HepG2 (cell line): ENCODE measurements around the gene RAB33B.

Source experiments
- FOXO1 ChIP-seq: sonication (generic); formaldehyde crosslinking; IDR thresholded peaks from 2 replicates; pipeline ENCODE4 v1.4.0; 2020; ENCODE audit warnings: missing genetic modification reagents
- HNRNPH1 ChIP-seq: fragments of 200-400 bp; formaldehyde crosslinking; optimal IDR thresholded peaks from 2 replicates; pipeline ENCODE3; 2017; ENCODE audit warnings: mild to moderate bottlenecking, low read depth, low read length
- HNRNPUL1 ChIP-seq: fragments of 200-400 bp; formaldehyde crosslinking; IDR thresholded peaks from 2 replicates; pipeline ENCODE4 v1.6.1; 2017; ENCODE audit warnings: low read depth, mild to moderate bottlenecking, low read length, moderate library complexity
- NFYB ChIP-seq: sonication (generic); formaldehyde crosslinking; IDR thresholded peaks from 2 replicates; pipeline ENCODE4 v1.4.0; 2020; ENCODE audit warnings: missing genetic modification reagents
- POLR2AphosphoS5 ChIP-seq: IDR thresholded peaks from 2 replicates; pipeline ENCODE4 v1.6.1; 2012; ENCODE audit warnings: low read depth, low read length
- TAF1 ChIP-seq: sonication (generic); formaldehyde crosslinking; IDR thresholded peaks from 2 replicates; pipeline ENCODE4 v1.4.0; 2020; ENCODE audit warnings: missing genetic modification reagents
- ZBTB7A ChIP-seq: sonication (generic); formaldehyde crosslinking; IDR thresholded peaks from 2 replicates; pipeline ENCODE4 v1.8.0; 2022; ENCODE audit warnings: mild to moderate bottlenecking, missing genetic modification reagents
- ZEB1 ChIP-seq: IDR thresholded peaks from 2 replicates; pipeline ENCODE4 v1.6.1; 2012; ENCODE audit warnings: mild to moderate bottlenecking, low read depth, inconsistent platforms; ENCODE audit not compliant: insufficient replicate concordance
- ZKSCAN5 ChIP-seq: sonication (generic); formaldehyde crosslinking; IDR thresholded peaks from 2 replicates; pipeline ENCODE4 v1.5.1; 2020; ENCODE audit warnings: mild to moderate bottlenecking, missing genetic modification reagents
- ZNF264 ChIP-seq: sonication (generic); formaldehyde crosslinking; IDR thresholded peaks from 2 replicates; pipeline ENCODE4 v1.4.0; 2020; ENCODE audit warnings: missing genetic modification reagents
- ZNF432 ChIP-seq: sonication (generic); formaldehyde crosslinking; IDR thresholded peaks from 2 replicates; pipeline ENCODE4 v1.5.0; 2020; ENCODE audit warnings: missing genetic modification reagents, mild to moderate bottlenecking, borderline replicate concordance
- ZNF772 ChIP-seq: sonication (generic); formaldehyde crosslinking; IDR thresholded peaks from 2 replicates; pipeline ENCODE4 v1.5.0; 2020; ENCODE audit warnings: mild to moderate bottlenecking, missing genetic modification reagents
- TF ChIP-seq, protein P1 (sequence below): sonication (generic); formaldehyde crosslinking; IDR thresholded peaks from 2 replicates; pipeline ENCODE4 v1.9.0; 2021; ENCODE audit warnings: missing genetic modification reagents, borderline replicate concordance
- TF ChIP-seq, protein P2 (sequence below): sonication (generic); formaldehyde crosslinking; IDR thresholded peaks from 2 replicates; pipeline ENCODE4 v1.5.0; 2020; ENCODE audit warnings: missing genetic modification reagents

DNA sequence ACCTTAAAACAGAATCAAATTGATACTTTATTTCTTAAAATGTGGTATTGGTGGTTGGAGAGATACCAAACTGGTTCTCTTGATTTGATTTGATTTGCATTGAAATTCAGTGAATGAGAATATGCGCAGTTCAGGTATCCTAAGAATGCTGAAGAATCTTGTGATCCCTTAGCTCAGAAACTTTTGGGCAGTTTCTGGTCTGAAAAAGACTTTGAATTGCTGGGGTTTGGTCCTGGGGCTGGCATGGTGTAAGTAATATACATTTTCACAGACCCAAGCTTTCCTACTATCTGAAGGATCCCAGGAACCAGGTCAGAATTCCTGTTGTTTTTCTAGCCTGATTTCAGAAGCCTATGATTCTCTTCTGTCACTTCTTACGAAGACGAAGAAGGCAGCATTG, 6.6 kb downstream of the RAB33B start:
- TF ChIP-seq, protein P1, sequence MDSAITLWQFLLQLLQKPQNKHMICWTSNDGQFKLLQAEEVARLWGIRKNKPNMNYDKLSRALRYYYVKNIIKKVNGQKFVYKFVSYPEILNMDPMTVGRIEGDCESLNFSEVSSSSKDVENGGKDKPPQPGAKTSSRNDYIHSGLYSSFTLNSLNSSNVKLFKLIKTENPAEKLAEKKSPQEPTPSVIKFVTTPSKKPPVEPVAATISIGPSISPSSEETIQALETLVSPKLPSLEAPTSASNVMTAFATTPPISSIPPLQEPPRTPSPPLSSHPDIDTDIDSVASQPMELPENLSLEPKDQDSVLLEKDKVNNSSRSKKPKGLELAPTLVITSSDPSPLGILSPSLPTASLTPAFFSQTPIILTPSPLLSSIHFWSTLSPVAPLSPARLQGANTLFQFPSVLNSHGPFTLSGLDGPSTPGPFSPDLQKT (CRISPR knock-in tag), result no peak
- TF ChIP-seq ZNF432 (CRISPR knock-in tag) (no peak), ZNF264 (CRISPR knock-in tag) (no peak), FOXO1 (CRISPR knock-in tag) (no peak), ZNF772 (CRISPR knock-in tag) (no peak), NFYB (CRISPR knock-in tag) (no peak), HNRNPH1 (no peak), ZKSCAN5 (CRISPR knock-in tag) (no peak), HNRNPUL1 (no peak), ZBTB7A (CRISPR knock-in tag) (no peak), ZEB1 (no peak), POLR2AphosphoS5 (no peak), TAF1 (CRISPR knock-in tag) (no peak)
- TF ChIP-seq, protein P2, sequence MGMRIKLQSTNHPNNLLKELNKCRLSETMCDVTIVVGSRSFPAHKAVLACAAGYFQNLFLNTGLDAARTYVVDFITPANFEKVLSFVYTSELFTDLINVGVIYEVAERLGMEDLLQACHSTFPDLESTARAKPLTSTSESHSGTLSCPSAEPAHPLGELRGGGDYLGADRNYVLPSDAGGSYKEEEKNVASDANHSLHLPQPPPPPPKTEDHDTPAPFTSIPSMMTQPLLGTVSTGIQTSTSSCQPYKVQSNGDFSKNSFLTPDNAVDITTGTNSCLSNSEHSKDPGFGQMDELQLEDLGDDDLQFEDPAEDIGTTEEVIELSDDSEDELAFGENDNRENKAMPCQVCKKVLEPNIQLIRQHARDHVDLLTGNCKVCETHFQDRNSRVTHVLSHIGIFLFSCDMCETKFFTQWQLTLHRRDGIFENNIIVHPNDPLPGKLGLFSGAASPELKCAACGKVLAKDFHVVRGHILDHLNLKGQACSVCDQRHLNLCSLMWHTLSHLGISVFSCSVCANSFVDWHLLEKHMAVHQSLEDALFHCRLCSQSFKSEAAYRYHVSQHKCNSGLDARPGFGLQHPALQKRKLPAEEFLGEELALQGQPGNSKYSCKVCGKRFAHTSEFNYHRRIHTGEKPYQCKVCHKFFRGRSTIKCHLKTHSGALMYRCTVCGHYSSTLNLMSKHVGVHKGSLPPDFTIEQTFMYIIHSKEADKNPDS, result no peak
